GM12874 (cell line): ENCODE results near the gene LRRK2.

Experiments used
- CTCF ChIP-seq: IDR thresholded peaks from 2 replicates; pipeline ENCODE4 v1.5.1; 2011; ENCODE audit warnings: low read depth, mild to moderate bottlenecking, control low read depth, low read length, moderate library complexity; ENCODE audit not compliant: insufficient read depth

The LRRK2 gene

GRCh38 chr12:40227447-40227846 is 2.6 kb downstream of the LRRK2 start:
- no peak for TF ChIP-seq CTCF

GRCh38 chr12:40228727-40229126 is 3.9 kb downstream of the LRRK2 start:
- TF ChIP-seq CTCF = no peak

- no peak for TF ChIP-seq CTCF
Observed at GRCh38 chr12:40229690-40230651, 5.2 kb downstream of the LRRK2 start.

GRCh38 chr12:40232602-40233001 is 7.8 kb downstream of the LRRK2 start:
- no peak for TF ChIP-seq CTCF

GRCh38 chr12:40233741-40234367 is 9.1 kb downstream of the LRRK2 start:
- TF ChIP-seq CTCF = no peak

- TF ChIP-seq CTCF = no peak
Observed at GRCh38 chr12:40236357-40236850, 11.6 kb downstream of the LRRK2 start.

GRCh38 chr12:40238266-40238902 is 13.6 kb downstream of the LRRK2 start:
- no peak for TF ChIP-seq CTCF
